NT2/D1 (cell line): Measurements from ENCODE around the gene CMBL.

Source experiments
- DNase-seq: peaks from one replicate; pipeline ENCODE4 v3.0.0-alpha.2; 2011; ENCODE audit warnings: low read depth, low spot score
- H3K27me3 ChIP-seq: 2 replicates; pipeline ENCODE4 v1.6.0; 2011; ENCODE audit warnings: mild to moderate bottlenecking; ENCODE audit not compliant: insufficient read length, insufficient read depth
- H3K36me3 ChIP-seq: 2 replicates; pipeline ENCODE4 v1.6.1; 2011; ENCODE audit warnings: mild to moderate bottlenecking, low read length, mixed read lengths; ENCODE audit not compliant: insufficient read depth, insufficient read length
- H3K4me1 ChIP-seq: 2 replicates; pipeline ENCODE4 v1.5.1; 2011; ENCODE audit not compliant: insufficient read depth, insufficient read length
- H3K4me3 ChIP-seq: 2 replicates; pipeline ENCODE4 v1.5.1; 2011; ENCODE audit warnings: low read depth; ENCODE audit not compliant: insufficient read length
- H3K9ac ChIP-seq: 2 replicates; pipeline ENCODE4 v1.6.0; 2011; ENCODE audit warnings: low read depth; ENCODE audit not compliant: insufficient read length
- H3K9me3 ChIP-seq: 2 replicates; pipeline ENCODE4 v1.5.1; 2011; ENCODE audit warnings: mild to moderate bottlenecking, low read length; ENCODE audit not compliant: insufficient read depth
- SUZ12 ChIP-seq: IDR thresholded peaks from 2 replicates; pipeline ENCODE4 v1.6.1; 2011; ENCODE audit not compliant: insufficient read length, insufficient read depth; ENCODE audit errors: extremely low read depth
- YY1 ChIP-seq: IDR thresholded peaks from 2 replicates; pipeline ENCODE4 v1.6.1; 2011; ENCODE audit not compliant: insufficient read length, insufficient read depth
- ZNF274 ChIP-seq: IDR thresholded peaks from 2 replicates; pipeline ENCODE4 v1.6.1; 2011; ENCODE audit warnings: mild to moderate bottlenecking, low read depth, low read length

Gene CMBL

GRCh38 chr5:10321882-10322281 is 14.2 kb upstream of the CMBL start:
- DNase-seq: no peak
- Histone ChIP-seq H3K9me3 (no peaks in the 10 kb centered on the region), H3K9ac (no peak overlapping the region), H3K4me1 (no peaks in the 10 kb centered on the region), H3K27me3 (no peaks in the 10 kb centered on the region), H3K4me3 (no peak overlapping the region), H3K36me3 (no peaks in the 10 kb centered on the region)
- TF ChIP-seq SUZ12: no peak
- no peak for TF ChIP-seq YY1
- no peak for TF ChIP-seq ZNF274

- H3K27me3 ChIP-seq: no peaks in the 10 kb centered on the region
- no peak overlapping the region for H3K9ac ChIP-seq
- no peaks in the 10 kb centered on the region for H3K9me3 ChIP-seq
- H3K36me3 ChIP-seq: no peaks in the 10 kb centered on the region
- no peak for TF ChIP-seq ZNF274
- no peak for TF ChIP-seq YY1
- TF ChIP-seq SUZ12: no peak
- no peak for DNase-seq
- H3K4me1 ChIP-seq: no peaks in the 10 kb centered on the region
- H3K4me3 ChIP-seq: no peak overlapping the region
Observed at GRCh38 chr5:10320793-10321192, 13.1 kb upstream of the CMBL start.

DNA sequence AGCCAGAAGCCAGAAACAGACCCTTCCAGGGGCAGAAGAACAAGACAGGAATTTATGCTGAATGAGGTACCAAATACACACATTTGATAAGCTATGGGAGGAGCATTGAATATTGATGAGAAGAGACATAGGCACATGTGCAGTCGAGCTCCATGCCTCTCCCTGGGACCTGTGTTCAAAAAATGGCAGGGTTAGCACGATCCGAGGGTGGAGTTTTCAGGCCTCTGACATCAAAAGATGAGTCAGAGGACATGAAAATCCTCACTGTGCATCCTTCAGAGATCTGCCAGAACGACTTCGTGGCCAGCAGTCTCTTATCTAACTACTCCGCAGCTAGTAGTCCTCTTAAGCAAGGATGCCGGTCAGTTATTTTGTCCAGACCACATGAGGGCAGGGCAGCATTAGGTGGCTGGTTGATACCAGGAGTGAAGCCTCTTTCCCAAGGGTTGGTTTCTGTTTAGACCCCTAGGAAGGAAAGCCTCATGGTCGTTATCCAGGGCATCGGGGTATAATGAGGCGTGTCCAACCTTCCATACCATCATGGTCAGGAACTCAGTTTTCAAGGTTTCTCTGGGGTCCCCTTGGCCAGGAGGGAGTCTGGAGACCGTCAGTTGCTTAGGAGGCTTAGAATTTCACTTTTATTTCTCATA is 11.6 kb upstream of the CMBL start:
- no peak for DNase-seq
- TF ChIP-seq YY1 (no peak), SUZ12 (no peak), ZNF274 (no peak)
- no peaks in the 10 kb centered on the region for H3K9me3 ChIP-seq
- H3K4me3 ChIP-seq: no peak overlapping the region
- H3K9ac ChIP-seq: no peak overlapping the region
- H3K36me3 ChIP-seq: no peaks in the 10 kb centered on the region
- H3K4me1 ChIP-seq: no peaks in the 10 kb centered on the region
- H3K27me3 ChIP-seq: no peaks in the 10 kb centered on the region

GRCh38 chr5:10317825-10318682 is 10.4 kb upstream of the CMBL start:
- Histone ChIP-seq H3K4me3 (no peak overlapping the region), H3K9me3 (no peaks in the 10 kb centered on the region), H3K36me3 (no peaks in the 10 kb centered on the region), H3K4me1 (no peaks in the 10 kb centered on the region), H3K27me3 (no peaks in the 10 kb centered on the region), H3K9ac (no peak overlapping the region)
- DNase-seq: no peak
- TF ChIP-seq ZNF274: no peak
- TF ChIP-seq SUZ12: no peak
- TF ChIP-seq YY1: no peak

- no peak overlapping the region for H3K4me3 ChIP-seq
- no peak for DNase-seq
- no peak overlapping the region for H3K9ac ChIP-seq
- H3K27me3 ChIP-seq: no peaks in the 10 kb centered on the region
- H3K4me1 ChIP-seq: no peaks in the 10 kb centered on the region
- TF ChIP-seq YY1 (no peak), SUZ12 (no peak), ZNF274 (no peak)
- no peaks in the 10 kb centered on the region for H3K9me3 ChIP-seq
- H3K36me3 ChIP-seq: no peaks in the 10 kb centered on the region
Observed at GRCh38 chr5:10315824-10316509, 8.3 kb upstream of the CMBL start.

GRCh38 chr5:10315201-10315600 is 7.5 kb upstream of the CMBL start:
- no peaks in the 10 kb centered on the region for H3K9me3 ChIP-seq
- no peak overlapping the region for H3K4me3 ChIP-seq
- H3K36me3 ChIP-seq: no peaks in the 10 kb centered on the region
- no peaks in the 10 kb centered on the region for H3K4me1 ChIP-seq
- TF ChIP-seq YY1: no peak
- TF ChIP-seq ZNF274: no peak
- no peak for TF ChIP-seq SUZ12
- H3K9ac ChIP-seq: no peak overlapping the region
- no peak for DNase-seq
- H3K27me3 ChIP-seq: no peaks in the 10 kb centered on the region
